Measurements from ENCODE around the gene HNRNPL.
"Not testable (repeated sequence)": the region's sequence is repeated elsewhere in the genome, so short reads cannot be mapped to it uniquely, and the experiment has no call there.

Gene HNRNPL

DNA sequence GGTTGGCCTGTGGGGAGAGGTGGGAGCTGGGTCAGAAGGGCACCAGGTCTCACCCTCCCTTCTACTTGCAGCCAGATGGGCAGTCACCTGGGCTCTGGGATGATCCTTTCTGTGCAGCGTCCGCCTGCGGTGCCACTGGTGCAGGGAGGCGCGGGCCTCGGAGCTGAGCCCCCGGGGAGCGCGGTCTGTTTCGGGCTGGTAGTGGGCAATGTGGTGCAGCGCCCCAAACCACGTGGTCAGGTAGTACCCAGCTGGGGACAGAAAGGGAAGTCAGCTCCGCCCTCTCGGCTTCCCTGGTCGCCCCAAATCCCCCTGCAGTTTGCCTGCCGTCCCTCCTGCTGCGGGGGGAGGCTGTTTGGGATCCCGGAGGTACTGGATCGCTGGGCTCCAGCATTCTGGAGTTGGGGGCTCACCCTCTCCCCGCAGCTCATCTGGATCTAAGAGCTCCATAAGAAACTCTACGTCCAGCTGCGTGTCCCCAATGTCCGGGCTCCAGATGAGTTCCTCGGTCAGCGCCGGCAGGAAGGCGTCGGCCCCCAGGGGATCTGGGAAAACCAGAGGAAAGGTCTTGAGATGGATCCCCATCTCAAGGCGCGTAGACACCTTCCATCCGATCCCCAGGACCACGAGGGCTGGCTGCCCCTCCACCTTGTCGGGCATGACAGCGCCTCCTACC, 19.5 kb upstream of the HNRNPL start:
- DNase-seq = no peak

DNA sequence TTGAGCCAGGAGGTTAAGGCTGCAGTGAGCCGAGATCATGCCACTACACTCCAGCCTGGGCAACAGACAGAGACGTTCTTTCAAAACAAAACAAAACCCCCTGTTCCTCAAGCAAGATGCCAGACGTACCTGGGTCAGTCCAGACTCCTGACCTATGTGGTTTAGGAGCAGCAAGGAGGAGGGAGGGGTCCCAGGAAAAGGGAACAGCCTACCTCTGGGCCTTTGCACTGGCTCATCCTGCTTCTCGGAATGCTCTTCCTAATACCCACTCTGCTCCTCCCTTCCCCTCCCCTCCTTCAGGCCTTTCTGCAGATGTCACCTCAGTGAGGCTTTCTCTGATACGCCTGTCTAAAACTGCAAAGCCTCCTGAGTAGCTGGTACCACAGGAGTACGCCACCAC, 18.8 kb upstream of the HNRNPL start:
- DNase-seq = no peak

- no peak for DNase-seq
Observed at GRCh38 chr19:38867171-38867780, 17.5 kb upstream of the HNRNPL start.

DNA sequence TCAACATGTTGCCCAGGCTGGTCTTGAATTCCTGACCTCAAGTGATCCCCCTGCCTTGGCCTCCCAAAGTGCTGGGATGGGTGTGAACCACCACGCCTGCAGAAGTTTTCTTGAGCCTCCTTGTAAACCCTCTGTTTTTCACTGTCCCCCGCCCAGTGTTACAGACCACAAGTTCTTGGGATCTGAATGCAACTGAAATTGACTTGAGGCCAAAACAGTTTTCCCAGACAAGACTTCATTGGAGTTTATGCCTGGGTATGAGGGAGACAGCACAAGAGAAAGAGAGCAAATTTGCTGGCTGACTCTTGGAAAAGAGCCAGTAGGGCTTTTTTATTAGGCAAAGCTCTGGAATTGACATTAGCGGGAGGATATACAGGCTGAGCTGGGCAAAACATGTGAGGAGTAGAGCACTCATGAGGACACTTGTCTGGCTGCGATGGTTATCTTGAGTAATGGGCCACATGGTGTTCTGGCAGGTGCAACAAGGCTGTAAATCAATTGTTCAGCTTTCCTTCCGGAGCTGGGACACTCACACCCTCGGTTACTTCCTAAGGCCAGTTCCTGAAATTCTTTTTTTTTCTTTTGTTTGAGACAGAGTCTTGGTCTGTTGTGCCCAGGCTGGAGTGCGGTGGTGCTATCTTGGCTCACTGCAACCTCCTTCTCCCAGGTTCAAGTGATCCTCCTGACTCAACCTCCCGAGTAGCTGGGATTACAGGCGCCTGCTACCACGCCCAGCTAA, 12.7 kb upstream of the HNRNPL start:
- DNase-seq = no peak

GRCh38 chr19:38861368-38861767, 11.6 kb upstream of the HNRNPL start:
- DNase-seq = no peak

DNA sequence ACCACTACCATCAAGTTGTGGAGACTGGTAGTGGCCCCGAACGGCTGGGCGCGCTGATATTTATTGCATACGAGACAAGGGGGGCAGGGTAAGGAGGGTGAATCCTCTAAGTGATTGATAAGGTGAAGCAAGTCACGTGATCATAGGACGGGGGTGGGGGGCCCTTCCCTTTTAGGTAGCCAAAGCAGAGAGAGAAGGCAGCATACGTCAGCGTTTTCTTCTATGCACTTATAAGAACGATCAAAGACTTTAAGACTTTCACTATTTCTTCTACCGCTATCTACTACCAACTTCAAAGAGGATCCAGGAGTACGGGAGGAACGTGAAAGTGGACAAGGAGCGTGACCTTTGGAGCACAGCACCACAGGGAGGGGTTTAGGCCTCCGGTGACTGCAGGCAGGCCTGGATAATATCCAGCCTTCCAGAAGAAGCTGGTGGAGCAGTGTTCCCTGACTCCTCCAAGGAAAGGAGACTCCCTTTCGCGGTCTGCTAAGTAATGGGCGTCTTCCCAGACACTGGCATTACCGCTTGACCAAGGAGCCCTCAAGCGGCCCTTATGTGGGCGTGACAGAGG, 9.9 kb upstream of the HNRNPL start:
- not testable (repeated sequence) for DNase-seq

GRCh38 chr19:38856813-38857212, 7.0 kb upstream of the HNRNPL start:
- no peak for DNase-seq

GRCh38 chr19:38855751-38856150, 6.0 kb upstream of the HNRNPL start:
- DNase-seq = not testable (repeated sequence)

- not testable (repeated sequence) for DNase-seq
Observed at GRCh38 chr19:38854961-38855360, 5.2 kb upstream of the HNRNPL start.

DNA sequence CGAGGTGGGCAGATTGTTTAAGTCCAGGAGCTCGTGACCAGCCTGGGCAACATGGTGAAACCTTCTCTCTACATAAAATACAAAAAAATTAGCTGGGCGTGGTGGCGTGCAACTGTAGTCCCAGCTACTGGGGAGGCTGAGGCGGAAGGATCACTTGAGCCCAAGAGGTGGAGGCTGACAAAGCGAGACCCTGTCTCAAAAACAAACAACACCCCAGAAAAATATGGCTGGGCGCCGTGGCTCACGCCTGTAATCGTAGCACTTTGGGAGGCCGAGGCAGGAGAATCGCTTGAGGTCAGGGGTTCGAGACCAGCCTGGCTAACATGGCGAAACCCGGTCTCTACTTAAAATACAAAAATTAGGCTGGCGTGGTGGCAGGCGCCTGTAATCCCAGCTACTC, 3.4 kb upstream of the HNRNPL start:
- DNase-seq = no peak

- DNase-seq = peak; percentile 54
Observed at GRCh38 chr19:38852231-38853044, 2.7 kb upstream of the HNRNPL start.

DNA sequence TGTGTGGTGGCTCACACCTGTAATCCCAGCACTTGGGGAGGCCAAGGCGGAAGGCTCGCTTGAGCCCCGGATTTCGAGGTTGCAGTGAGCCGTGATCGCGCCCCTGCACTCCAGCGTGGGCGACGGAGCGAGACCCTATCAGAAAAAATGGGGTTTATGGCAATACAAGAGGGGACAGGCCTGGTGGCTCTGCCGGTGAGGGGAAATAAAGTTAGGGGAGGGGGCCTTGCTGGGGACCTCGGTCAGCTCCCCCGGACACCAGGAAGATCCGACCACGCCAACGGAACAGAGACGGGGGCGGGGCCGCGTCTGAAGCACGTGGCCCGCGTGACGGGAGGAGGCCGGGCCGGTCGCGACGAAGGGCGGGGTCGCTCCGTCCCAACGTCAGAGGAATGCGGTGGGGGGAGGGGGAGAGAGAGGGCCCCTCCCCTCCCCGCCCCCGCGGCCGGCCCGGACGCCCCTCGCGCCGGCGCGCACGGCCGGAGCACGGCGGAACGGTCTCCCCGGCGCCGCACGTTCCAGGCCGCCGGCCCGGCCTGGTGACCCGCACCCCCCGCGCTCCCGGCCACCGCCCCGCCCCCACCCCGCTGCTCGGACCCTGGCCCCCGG, 1.9 kb upstream of the HNRNPL start:
- DNase-seq = peak; percentile 80

GRCh38 chr19:38850976-38851621, 1.3 kb upstream of the HNRNPL start:
- DNase-seq = no peak

- DNase-seq = no peak
Observed at GRCh38 chr19:38850436-38850975, 720 bp upstream of the HNRNPL start.

DNA sequence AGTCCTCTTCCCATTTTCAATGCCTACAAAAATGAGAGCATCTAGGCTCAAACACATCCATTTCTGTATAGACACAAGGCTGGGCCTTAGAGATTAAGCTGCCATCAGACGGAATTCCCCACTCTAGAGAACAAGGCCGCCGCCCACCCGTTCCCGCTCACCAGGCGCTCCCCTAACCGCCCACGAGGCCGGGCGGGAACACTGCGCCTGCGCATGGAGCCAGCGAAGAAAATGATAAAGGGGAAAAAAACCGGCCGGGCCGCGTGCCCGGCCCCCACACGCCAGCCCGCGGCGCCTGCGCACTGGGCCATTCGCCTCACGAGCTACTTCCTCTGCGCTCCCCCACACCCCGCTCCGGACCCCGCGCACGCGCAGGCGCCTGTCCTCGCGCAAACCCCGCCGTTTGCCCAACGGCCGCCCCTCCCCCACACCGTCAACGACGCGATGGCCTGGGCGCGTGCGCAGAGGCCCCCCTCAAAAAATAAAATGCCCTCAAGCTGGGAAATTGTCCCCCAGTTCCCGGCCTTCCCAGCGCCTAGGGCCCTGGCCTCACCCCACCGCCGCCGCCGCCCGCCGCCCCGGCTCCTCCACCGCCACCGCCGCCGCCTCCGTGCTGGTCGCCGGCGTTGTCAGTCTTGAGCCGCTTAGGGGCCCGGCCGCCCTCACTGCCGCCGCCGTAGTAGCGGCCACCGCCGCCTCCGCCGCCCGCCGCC, 483 bp downstream of the HNRNPL start:
- peak; percentile 94 for DNase-seq

DNA sequence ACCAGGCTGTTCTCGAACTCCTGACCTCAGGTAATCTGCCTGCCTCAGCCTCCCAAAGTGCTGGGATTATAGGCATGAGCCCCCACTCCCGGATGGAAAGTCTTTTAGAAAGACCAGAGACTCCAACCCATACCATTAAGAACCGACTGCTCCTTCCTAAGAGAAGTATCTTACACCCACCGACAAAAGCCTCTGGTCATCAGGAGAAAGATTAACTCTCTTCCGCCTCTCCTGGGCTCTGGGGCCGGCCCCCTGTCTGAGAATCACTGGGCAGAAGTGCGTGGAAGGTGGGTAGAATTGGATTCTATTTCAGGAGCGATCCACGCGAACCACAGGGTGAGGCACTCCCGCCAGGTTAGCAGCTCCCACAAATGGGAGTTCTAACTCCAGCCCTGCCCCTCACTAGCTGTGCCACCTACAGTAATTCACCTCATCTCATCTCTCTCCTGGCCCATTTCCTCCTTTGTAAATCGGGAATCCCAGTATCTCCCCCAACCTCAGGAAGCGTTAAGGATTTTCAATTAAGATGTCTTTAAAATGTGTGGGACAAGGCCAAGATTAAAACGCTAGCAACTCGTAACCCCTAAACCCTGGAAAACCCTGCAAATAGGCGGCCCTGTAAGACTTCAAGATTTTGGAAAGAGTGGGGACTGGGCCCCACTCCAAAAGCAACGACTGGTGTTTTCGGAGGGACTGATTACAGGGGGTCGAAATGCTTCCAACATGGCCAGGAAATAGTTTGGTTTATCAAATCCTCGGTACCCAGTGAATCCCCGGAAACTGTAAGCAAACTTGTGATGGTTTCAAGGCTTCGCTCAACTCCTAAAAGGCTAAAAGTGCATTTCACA, 1.3 kb downstream of the HNRNPL start:
- DNase-seq = no peak

- DNase-seq = no peak
Observed at GRCh38 chr19:38846097-38846496, 3.7 kb downstream of the HNRNPL start.

DNA sequence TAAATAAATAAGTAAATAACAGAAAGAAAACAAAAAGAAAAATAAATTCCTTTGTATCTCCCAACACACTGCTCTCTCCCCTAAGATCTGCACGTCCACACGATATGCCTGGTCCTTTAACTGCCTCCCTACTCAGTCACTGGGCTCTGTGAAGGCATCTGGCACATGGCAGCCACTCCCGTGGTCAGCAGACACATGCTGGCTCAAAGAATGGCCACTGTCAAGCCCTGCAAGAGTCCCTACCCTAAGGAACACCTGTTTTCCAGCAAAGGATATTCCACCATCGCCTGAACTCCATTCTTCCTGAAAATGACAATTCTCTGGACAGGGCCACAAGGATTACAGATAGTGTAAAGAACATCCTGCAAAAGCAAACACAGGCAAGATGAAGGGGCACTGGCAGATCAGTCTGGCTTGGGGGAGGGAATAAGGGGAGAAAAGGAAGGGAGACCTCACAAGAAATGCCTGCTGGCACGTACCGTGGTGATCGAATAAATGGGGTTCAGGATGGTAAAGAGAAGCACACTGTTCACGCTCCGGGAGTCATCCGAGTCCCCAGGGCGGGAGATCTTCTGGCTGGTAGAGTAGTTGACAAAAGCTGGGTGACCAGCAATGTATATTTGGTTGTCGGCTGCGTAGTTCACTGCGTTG, 4.3 kb downstream of the HNRNPL start:
- DNase-seq = no peak

DNA sequence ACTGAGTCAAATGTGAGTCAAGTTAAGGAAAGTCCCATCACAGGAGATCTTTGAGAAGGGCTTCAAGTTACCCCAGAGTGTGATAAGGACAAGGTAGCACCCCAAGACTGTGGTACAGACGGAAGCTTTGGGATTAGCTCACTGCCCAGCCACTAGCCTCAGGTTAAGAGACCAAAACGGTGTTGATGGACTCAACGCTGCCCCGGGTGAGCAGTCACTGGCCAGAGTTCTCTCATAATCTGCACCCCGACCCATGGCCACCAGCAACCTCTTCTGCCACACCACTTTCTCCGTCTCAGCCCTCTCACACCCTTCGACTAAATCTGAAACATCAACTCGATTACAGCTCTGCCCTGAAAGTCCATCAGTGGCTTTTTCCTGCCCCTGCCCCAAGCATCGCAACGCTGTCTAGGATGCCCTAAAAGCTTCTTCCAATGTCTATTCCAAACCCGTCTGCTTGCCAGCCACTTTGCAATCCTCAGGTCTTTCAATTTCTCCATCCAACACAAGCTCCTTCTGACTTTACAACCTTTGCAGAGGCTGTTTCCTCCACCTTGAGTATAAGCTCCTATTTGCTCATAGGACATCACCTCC, 5.6 kb downstream of the HNRNPL start:
- DNase-seq = no peak

Data from amniotic stem cell (primary cell).